HG02981 (cell line): ENCODE results near the gene KCNAB1.
A peak's percentile ranks its signal among the peaks of the same experiment; 100 is the strongest.
"Not testable (repeated sequence)": the region's sequence is repeated elsewhere in the genome, so short reads cannot be mapped to it uniquely, and the experiment has no call there.

Experiments used
- ATAC-seq: cut with Tn5 transposase; IDR thresholded peaks from one replicate; pipeline ENCODE4 v1.9.1; 2021; ENCODE audit warnings: mild to moderate bottlenecking, moderate library complexity; ENCODE audit not compliant: unreplicated experiment

KCNAB1 gene

DNA sequence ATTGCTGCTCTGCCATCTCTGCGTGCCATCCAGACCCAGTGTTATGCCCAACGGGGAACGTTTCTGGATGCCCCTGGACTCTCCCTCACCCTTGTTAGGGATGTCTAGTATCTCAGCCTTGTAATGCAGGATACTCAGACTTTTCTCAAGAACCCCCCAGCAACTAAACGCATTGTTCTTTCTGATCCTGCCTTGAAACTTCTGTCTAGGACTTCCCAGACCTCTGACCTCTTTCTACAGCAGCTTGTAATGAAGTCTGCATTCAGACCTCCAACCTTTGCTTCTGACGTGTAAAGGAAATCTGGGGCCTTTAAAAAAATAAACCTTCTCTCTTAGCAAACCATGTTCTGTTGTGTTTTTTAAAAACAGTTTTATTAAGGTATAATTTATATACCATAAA lies 139.5 kb downstream of the KCNAB1 start:
- no peak for ATAC-seq

GRCh38 chr3:156260331-156260730 lies 140.0 kb downstream of the KCNAB1 start:
- no peak for ATAC-seq

GRCh38 chr3:156264771-156265170 lies 144.4 kb downstream of the KCNAB1 start:
- ATAC-seq, result no peak

GRCh38 chr3:156271508-156271907 lies 151.1 kb downstream of the KCNAB1 start:
- ATAC-seq, result no peak

DNA sequence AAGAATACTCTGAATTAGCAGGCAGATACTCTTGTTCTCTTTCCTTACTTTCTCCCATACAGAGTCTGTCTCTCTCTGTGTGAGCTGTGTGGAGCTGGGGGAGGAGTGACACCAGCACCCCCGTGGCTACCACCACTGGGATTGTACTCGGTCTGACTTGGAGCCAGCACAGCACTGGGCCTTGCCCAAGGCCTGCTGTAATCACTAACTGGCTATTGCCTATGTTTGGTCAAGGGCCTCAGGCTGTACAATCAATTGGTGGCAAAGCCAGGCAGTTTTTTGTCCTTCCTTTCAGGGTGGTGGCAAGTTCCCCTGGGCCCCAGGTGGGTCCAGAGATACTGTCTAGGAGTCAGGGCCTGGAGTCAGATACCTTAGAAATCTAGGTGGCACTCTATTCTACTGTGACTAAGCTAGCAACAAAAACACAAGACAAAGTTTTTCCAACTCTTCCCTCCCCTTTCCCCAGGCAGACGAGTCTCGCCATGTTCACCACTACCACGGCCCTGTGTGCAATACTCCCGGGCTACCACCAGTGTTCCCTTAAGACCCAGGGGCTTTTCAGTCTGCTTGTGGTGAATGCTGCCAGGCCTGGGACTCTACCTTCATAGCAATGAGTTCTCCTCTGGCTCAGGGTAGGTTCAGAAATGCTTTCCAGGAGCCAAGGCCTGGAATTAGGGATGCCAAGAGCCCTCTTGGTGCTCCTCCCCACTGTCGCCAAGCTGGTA lies 151.8 kb downstream of the KCNAB1 start:
- ATAC-seq, result no peak

GRCh38 chr3:156273111-156273694 lies 152.8 kb downstream of the KCNAB1 start:
- no peak for ATAC-seq

DNA sequence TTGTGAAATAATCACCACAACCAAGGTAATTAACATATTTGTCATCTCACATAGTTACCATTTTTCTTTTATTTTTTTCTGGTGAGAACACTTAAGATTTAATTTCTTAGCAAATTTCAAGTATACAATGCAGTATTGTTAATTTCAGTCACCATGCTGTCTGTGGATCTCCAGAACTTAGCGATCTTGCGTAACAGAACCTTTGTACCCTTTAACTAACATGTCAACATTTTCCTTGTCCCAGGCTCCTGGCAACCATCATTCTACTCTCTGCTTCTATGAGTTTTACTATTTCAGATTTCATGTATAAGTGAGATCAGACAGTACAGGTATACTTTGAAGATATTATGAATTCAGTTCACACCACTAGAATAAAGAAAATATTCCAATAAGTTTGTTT lies 154.4 kb downstream of the KCNAB1 start:
- ATAC-seq, result no peak

DNA sequence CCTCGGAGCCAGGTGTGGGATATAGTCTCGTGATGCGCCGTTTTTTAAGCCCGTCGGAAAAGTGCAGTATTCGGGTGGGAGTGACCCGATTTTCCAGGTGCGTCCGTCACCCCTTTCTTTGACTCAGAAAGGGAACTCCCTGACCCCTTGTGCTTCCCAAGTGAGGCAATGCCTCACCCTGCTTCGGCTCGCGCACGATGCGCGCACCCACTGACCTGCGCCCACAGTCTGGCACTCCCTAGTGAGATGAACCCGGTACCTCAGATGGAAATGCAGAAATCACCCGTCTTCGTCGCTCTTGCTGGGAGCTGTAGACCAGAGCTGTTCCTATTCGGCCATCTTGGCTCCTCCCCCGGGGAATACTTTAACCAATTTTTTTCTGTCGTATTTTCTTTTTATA lies 164.3 kb downstream of the KCNAB1 start:
- not testable (repeated sequence) for ATAC-seq

DNA sequence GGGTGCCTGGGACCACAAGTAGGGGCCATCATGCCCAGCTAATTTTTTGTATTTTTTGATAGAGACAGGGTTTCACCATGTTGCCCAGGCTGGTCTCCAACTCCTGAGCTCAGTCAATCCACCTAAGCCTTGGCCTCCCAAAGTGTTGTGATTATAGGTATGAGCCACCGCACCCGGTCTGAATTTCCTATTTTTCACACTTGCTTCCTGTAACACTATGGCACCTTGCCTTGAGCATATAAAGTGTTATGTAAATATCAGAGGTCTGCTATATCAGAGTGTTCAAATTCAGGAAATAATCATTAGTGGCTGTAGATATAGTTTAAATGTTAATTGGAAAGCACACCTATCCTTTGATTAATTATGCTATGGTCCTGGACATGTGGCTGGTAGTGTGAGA lies 165.2 kb downstream of the KCNAB1 start:
- ATAC-seq, result no peak

GRCh38 chr3:156290924-156291271 lies 170.5 kb downstream of the KCNAB1 start:
- no peak for ATAC-seq

GRCh38 chr3:156291272-156292123 lies 171.1 kb downstream of the KCNAB1 start:
- peak; percentile 58 for ATAC-seq

DNA sequence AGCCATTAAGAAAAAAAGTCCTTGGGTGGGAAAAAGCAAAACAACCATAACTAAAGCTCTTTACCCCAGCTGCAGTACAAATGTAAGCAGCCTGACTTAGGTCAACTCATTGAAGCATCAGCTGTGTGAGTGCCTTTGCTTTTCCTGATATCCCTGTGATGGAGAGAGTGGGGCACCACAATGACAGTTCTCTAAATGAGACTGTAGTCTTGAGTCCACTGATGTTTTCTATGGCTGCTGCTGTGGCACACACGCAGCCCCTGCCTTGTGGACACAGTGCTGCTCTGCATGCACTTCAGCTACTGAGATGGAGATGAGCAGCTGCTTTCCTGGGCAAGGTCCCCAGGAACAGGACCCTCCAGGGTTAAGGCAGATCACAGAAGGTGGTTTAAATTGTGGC lies 173.2 kb downstream of the KCNAB1 start:
- ATAC-seq, result no peak

GRCh38 chr3:156297582-156297981 lies 177.2 kb downstream of the KCNAB1 start:
- no peak for ATAC-seq

GRCh38 chr3:156298014-156298413 lies 177.6 kb downstream of the KCNAB1 start:
- ATAC-seq, result no peak

DNA sequence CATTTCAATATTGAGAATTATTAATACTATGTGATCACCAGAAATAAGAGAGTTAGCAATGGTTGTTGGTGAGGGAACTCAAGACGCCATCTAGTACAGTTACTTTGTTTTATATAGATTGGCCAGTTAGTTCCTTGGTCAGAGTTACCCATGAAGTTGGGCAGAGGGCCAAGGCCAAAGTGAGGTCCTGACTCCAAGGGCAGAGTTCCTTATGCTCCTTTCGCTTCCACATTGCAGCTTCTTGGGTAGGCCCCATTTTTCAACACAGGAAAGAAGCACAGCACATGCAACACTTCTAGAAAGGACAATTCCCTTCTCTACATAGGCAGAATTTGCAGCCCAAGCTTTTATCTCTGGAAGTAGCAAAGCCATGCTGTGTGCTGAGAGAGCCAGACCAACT lies 178.6 kb downstream of the KCNAB1 start:
- ATAC-seq, result no peak

DNA sequence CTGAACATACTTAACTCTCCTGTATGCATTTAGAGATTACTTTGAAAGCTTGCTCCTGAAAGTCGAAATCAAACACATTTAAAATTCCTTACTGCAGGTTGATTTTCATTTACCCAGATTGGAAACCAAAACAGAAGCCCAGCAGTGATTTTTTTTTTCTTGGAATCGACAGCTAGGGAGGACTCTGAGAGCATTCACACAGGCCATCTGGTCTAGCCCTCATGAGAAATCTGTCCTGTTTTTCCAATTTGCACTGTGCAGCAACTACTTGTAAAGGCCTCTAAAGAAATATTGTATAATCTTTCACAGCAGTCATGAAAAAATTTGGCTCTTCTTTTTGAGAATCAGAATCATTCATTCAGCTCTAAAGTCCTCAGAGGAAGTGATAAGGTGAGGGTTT lies 179.2 kb downstream of the KCNAB1 start:
- no peak for ATAC-seq

- ATAC-seq, result no peak
Observed at GRCh38 chr3:156300371-156300770, 180.0 kb downstream of the KCNAB1 start.

- ATAC-seq, result no peak
Observed at GRCh38 chr3:156300929-156301840, 180.8 kb downstream of the KCNAB1 start.

DNA sequence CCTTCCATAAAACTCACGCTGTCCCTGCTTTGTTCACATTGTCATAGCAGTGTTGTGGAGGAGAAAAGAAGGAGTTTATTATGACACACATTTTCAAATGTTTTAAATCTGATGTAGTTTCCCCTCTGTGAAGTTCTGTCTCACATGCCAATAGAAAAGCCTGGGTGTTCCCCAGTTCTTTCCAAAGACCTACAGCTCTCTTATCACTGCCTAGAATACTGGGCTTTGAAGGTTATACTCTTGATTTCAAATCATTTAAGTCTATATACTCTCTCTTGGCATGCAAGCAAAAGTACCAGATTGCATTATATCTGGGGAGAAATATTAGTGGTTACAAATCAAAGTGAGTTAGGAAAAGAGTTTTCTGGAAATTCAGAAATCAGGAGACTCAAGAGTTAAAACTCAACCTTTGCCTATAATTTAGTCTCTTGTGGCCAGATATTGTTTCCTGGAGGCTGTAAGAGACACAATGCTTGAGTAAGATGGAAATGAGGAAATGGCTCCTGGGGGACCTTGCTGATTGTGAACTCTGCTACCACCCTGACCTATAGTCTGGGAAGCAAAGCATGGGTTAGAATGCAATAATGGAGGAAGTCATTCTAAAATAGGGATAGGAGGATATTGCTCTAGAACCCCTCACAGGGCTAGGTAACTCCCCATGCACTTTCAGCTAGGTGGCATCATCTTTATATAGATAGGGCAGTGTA lies 182.8 kb downstream of the KCNAB1 start:
- ATAC-seq, result no peak

- ATAC-seq, result no peak
Observed at GRCh38 chr3:156304406-156304805, 184.0 kb downstream of the KCNAB1 start.
